GM04504 (cell line): ENCODE measurements around the gene DLX2.
"Not testable (repeated sequence)": the region's sequence is repeated elsewhere in the genome, so short reads cannot be mapped to it uniquely, and the experiment has no call there.

Experiments used
- DNase-seq: peaks from one replicate; pipeline ENCODE4 v3.0.0-alpha.2; 2012; ENCODE audit warnings: low read depth

DLX2 gene

GRCh38 chr2:172083628-172084394, 18.9 kb downstream of the DLX2 start:
- no peak for DNase-seq

GRCh38 chr2:172082944-172083627, 19.6 kb downstream of the DLX2 start:
- no peak for DNase-seq

GRCh38 chr2:172082105-172082943, 20.4 kb downstream of the DLX2 start:
- DNase-seq: no peak

GRCh38 chr2:172081221-172082022, 21.3 kb downstream of the DLX2 start:
- DNase-seq: no peak

- DNase-seq: no peak
These were observed 22.0 kb downstream of the DLX2 start for GRCh38 chr2:172080641-172081220.

- DNase-seq: no peak
These were observed 22.7 kb downstream of the DLX2 start for GRCh38 chr2:172079838-172080640.

- no peak for DNase-seq
These were observed 23.3 kb downstream of the DLX2 start for GRCh38 chr2:172079416-172079815.

GRCh38 chr2:172074254-172074653, 28.4 kb downstream of the DLX2 start:
- DNase-seq: no peak

- DNase-seq: no peak
These were observed 29.2 kb downstream of the DLX2 start for GRCh38 chr2:172073518-172073917.

GRCh38 chr2:172072706-172073105, 30.0 kb downstream of the DLX2 start:
- no peak for DNase-seq

- DNase-seq: no peak
These were observed 30.4 kb downstream of the DLX2 start for GRCh38 chr2:172072303-172072702.

- DNase-seq: no peak
These were observed 31.8 kb downstream of the DLX2 start for GRCh38 chr2:172070936-172071335.

GRCh38 chr2:172067905-172068304, 34.8 kb downstream of the DLX2 start:
- DNase-seq: not testable (repeated sequence)

GRCh38 chr2:172066394-172066886, 36.3 kb downstream of the DLX2 start:
- no peak for DNase-seq

GRCh38 chr2:172065111-172065510, 37.6 kb downstream of the DLX2 start:
- DNase-seq: no peak

GRCh38 chr2:172063446-172063845, 39.3 kb downstream of the DLX2 start:
- DNase-seq: no peak

GRCh38 chr2:172062402-172063004, 40.2 kb downstream of the DLX2 start:
- DNase-seq: no peak

GRCh38 chr2:172060118-172060517, 42.6 kb downstream of the DLX2 start:
- DNase-seq: not testable (repeated sequence)

- DNase-seq: no peak
These were observed 44.0 kb downstream of the DLX2 start for GRCh38 chr2:172058660-172059059.

- no peak for DNase-seq
These were observed 46.4 kb downstream of the DLX2 start for GRCh38 chr2:172056293-172056692.
